SK-N-SH (cell line): Measurements from ENCODE around the gene SLC23A1. TPM values are rescaled to one million over a fixed set of nuclear protein-coding genes. Genes with fewer than 3 reads are reported as not detected.

Experiments
- CTCF ChIA-PET: fragments of 300-600, 350-600 bp; formaldehyde crosslinking; extraction: SDS; loops from one replicate; lab custom pipeline; 2021; lab: Yijun Ruan, JAX
- POLR2A ChIA-PET: fragments of 350-600 bp; sonication (Branson Sonifier 250); formaldehyde crosslinking; extraction: SDS; loops from one replicate; lab custom pipeline; 2020; ENCODE audit warnings: antibody characterized with exemption, inconsistent platforms; lab: Yijun Ruan, JAX
- DNase-seq: peaks from one replicate; pipeline ENCODE4 v3.0.0; 2012
- H2AFZ ChIP-seq: fragments of 200-600 bp; sonication (generic); 2 replicates; pipeline ENCODE4 v1.8.1; 2016; ENCODE audit warnings: antibody characterized with exemption, mild to moderate bottlenecking, low read depth
- H3F3A ChIP-seq: fragments of 200-600 bp; sonication (generic); replicated peaks from 2 replicates; pipeline ENCODE3; 2016; ENCODE audit warnings: antibody characterized with exemption, mild to moderate bottlenecking; ENCODE audit not compliant: insufficient read depth
- H3K27ac ChIP-seq, 2 experiments: fragments of 200-500 bp in 1 of 2; fragments of 200-600 bp in 1 of 2; sonication (Bioruptor generic) in 1 of 2; sonication (generic), shearing (Covaris generic) in 1 of 2; 2 replicates each; pipeline versions ENCODE4 v1.5.1 to v1.6.1; 2014 to 2016; ENCODE audit warnings: low read depth in 2 of 2, inconsistent platforms in 1 of 2, low read length in 1 of 2, mild to moderate bottlenecking in 1 of 2, mixed read lengths in 1 of 2
- H3K27me3 ChIP-seq: fragments of 200-600 bp; sonication (generic), shearing (Covaris generic); 2 replicates; pipeline ENCODE4 v1.6.1; 2016; ENCODE audit warnings: mixed run types; ENCODE audit not compliant: insufficient read depth
- H3K36me3 ChIP-seq, 2 experiments: fragments of 200-500 bp in 1 of 2; fragments of 200-600 bp in 1 of 2; sonication (Bioruptor generic) in 1 of 2; sonication (generic) in 1 of 2; replicated peaks in 1 of 2; 2 replicates each; pipeline versions ENCODE3 to v1.5.1; 2014 to 2016; ENCODE audit warnings: low read length in 1 of 2, mild to moderate bottlenecking in 1 of 2; ENCODE audit not compliant: insufficient read depth in 2 of 2, control insufficient read depth in 1 of 2
- H3K4me1 ChIP-seq, 2 experiments: fragments of 200-500 bp in 1 of 2; fragments of 200-600 bp in 1 of 2; sonication (Bioruptor generic) in 1 of 2; sonication (generic), shearing (Covaris generic) in 1 of 2; 2 replicates each; pipeline versions ENCODE4 v1.5.1 to v1.6.1; 2014 to 2016; ENCODE audit warnings: low read depth in 1 of 2, low read length in 1 of 2, mixed run types in 1 of 2; ENCODE audit not compliant: insufficient read depth in 2 of 2, control insufficient read depth in 1 of 2
- H3K4me2 ChIP-seq: fragments of 200-600 bp; sonication (generic), shearing (Covaris generic); 2 replicates; pipeline ENCODE4 v1.6.1; 2017; ENCODE audit warnings: mixed run types
- H3K4me3 ChIP-seq, 2 experiments: fragments of 200-500 bp in 1 of 2; fragments of 200-600 bp in 1 of 2; sonication (Bioruptor generic) in 1 of 2; sonication (generic), shearing (Covaris generic) in 1 of 2; 2 replicates each; pipeline versions ENCODE4 v1.5.1 to v1.8.1; 2014 to 2016; ENCODE audit warnings: low read depth in 2 of 2, inconsistent platforms in 1 of 2, low read length in 1 of 2, mild to moderate bottlenecking in 1 of 2, mixed read lengths in 1 of 2, moderate library complexity in 1 of 2
- H3K79me2 ChIP-seq: fragments of 200-600 bp; sonication (generic); 2 replicates; pipeline ENCODE4 v1.8.1; 2017; ENCODE audit warnings: mild to moderate bottlenecking; ENCODE audit not compliant: insufficient read depth
- H3K9ac ChIP-seq: fragments of 200-600 bp; sonication (generic); 2 replicates; pipeline ENCODE4 v1.6.1; 2017; ENCODE audit warnings: mixed run types
- H3K9me2 ChIP-seq: fragments of 200-600 bp; sonication (generic); 2 replicates; pipeline ENCODE4 v1.6.1; 2017; ENCODE audit warnings: mixed run types
- H3K9me3 ChIP-seq: fragments of 200-600 bp; sonication (generic); 2 replicates; pipeline ENCODE4 v1.6.1; 2017; ENCODE audit warnings: mixed run types, mild to moderate bottlenecking, moderate library complexity
- H4K20me1 ChIP-seq: fragments of 200-600 bp; sonication (generic); 2 replicates; pipeline ENCODE4 v1.6.1; 2017; ENCODE audit warnings: mild to moderate bottlenecking, mixed run types; ENCODE audit not compliant: insufficient read depth
- CHD2 ChIP-seq: fragments of 150-350 bp; IDR thresholded peaks from 2 replicates; pipeline ENCODE4 v1.6.1; 2018; ENCODE audit warnings: low read length; ENCODE audit not compliant: partially characterized antibody
- ELF1 ChIP-seq: IDR thresholded peaks from 2 replicates; pipeline ENCODE4 v1.4.0; 2012
- MEF2A ChIP-seq: IDR thresholded peaks from 2 replicates; pipeline ENCODE4 v1.4.0; 2012; ENCODE audit warnings: low read depth, borderline replicate concordance
- NFIC ChIP-seq: IDR thresholded peaks from 2 replicates; pipeline ENCODE4 v1.4.0; 2012; ENCODE audit warnings: borderline replicate concordance
- RXRA ChIP-seq: IDR thresholded peaks from 2 replicates; pipeline ENCODE4 v1.4.0; 2012; ENCODE audit warnings: low read depth, mild to moderate bottlenecking, borderline replicate concordance
- YY1 ChIP-seq: IDR thresholded peaks from 2 replicates; pipeline ENCODE4 v1.4.0; 2012; ENCODE audit warnings: low read depth, mild to moderate bottlenecking
- WGBS: methylation state at CpG from one replicate; pipeline ENCODE4 v1.1.6; 2017; ENCODE audit warnings: low lambda C conversion rate; 5-methylcytosine and 5-hydroxymethylcytosine counted together
- polyA plus RNA-seq, 3 experiments: library from polyadenylated mRNA; depleted of rRNA; stranded (reverse); fragments of >200 nt; gene quantifications; 2 replicates each; pipeline ENCODE4 v1.2.3, GENCODE V29; 2012
- TF ChIP-seq, protein P1 (sequence below): IDR thresholded peaks from 2 replicates; pipeline ENCODE4 v1.6.1; 2012; ENCODE audit warnings: mild to moderate bottlenecking, low read depth, low read length, moderate library complexity

SLC23A1 gene
- not detected in 2 replicates for polyA plus RNA-seq (2012; rRNA removed)
- polyA plus RNA-seq (2012; cell fraction: cytosol; rRNA removed) = 0.01 TPM in 1 of 2 replicates, not detected in the other
- polyA plus RNA-seq (2012; cell fraction: nucleus; rRNA removed) = 0.05 TPM in 1 of 2 replicates, not detected in the other

DNA sequence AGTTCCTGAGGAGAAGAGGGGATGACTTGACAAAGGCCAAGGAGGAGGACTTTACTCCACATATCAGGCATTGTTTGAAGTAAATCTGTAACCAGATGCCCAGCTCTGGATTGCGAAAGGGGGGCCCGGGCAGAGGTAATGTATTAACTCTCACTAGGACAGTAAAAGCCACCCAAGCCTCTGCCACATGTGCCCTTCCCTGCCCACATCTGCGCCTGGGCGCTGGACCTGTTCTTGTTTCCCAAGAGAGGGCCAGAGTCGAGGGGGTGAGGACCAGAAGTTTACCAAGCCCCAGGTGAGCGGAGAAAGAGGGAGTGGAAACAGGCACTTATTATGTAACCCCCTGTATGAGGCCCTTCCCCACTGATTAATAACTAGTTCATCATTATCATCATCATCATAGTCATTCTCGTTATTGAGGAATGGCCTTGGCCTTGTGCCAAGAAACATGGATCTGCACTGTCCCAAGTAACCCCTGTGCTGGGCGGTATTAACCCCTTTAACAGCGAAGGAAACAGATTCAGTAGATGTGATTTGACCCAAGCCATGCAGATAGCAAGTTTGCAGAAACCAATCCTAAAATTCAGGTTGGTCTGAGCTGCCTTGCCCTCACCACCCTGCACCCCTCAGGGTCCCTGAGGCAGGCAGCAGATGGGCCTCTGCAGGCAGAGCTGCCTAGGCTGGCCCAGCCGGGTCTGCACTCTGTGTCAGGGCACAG is at the start of gene SLC23A1:
Gene SLC23A1 (minus strand): TSS at position 23 of the 718 bp plus-strand sequence. CDS start 44 bp downstream, outside the sequence.
- DNase-seq = peak; percentile 73
- Histone ChIP-seq H3K36me3 (no peaks in the 10 kb centered on the region), H3K4me2 (no peak within 1 kb of the TSS), H2AFZ (no peak within 1 kb of the TSS), H3K9ac (no peak within 1 kb of the TSS), H3K27ac (no peak within 1 kb of the TSS; a peak in 1 of 4 replicates), H3F3A (no peaks in the 10 kb centered on the region)
- CTCF ChIA-PET = interaction anchor here (1.2 to 2.2 kb wide), 2 partner anchors 11 to 130 kb away, joined by 3 to 8 read pairs; no protein-coding TSS in a partner anchor
- POLR2A ChIA-PET = interaction anchor here (1.4 kb wide), 1 partner anchor 18 kb away, joined by 5 read pairs; no protein-coding TSS in a partner anchor
- no peak for TF ChIP-seq YY1
- peak; percentile 48; the same call in 1 of the 2 replicates for TF ChIP-seq NFIC
- TF ChIP-seq, protein P1, sequence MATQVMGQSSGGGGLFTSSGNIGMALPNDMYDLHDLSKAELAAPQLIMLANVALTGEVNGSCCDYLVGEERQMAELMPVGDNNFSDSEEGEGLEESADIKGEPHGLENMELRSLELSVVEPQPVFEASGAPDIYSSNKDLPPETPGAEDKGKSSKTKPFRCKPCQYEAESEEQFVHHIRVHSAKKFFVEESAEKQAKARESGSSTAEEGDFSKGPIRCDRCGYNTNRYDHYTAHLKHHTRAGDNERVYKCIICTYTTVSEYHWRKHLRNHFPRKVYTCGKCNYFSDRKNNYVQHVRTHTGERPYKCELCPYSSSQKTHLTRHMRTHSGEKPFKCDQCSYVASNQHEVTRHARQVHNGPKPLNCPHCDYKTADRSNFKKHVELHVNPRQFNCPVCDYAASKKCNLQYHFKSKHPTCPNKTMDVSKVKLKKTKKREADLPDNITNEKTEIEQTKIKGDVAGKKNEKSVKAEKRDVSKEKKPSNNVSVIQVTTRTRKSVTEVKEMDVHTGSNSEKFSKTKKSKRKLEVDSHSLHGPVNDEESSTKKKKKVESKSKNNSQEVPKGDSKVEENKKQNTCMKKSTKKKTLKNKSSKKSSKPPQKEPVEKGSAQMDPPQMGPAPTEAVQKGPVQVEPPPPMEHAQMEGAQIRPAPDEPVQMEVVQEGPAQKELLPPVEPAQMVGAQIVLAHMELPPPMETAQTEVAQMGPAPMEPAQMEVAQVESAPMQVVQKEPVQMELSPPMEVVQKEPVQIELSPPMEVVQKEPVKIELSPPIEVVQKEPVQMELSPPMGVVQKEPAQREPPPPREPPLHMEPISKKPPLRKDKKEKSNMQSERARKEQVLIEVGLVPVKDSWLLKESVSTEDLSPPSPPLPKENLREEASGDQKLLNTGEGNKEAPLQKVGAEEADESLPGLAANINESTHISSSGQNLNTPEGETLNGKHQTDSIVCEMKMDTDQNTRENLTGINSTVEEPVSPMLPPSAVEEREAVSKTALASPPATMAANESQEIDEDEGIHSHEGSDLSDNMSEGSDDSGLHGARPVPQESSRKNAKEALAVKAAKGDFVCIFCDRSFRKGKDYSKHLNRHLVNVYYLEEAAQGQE = no peak
- TF ChIP-seq ELF1 = no peak
- TF ChIP-seq, all 33 proteins: peak for 1
- WGBS = 67% methylated on average over 8 of the region's 10 CpGs
- Histone ChIP-seq H4K20me1 (no peaks in the 10 kb centered on the region), H3K79me2 (no peaks in the 10 kb centered on the region), H3K9me3 (no peaks in the 10 kb centered on the region), H3K9me2 (no peaks in the 10 kb centered on the region), H3K4me3 (no peak within 1 kb of the TSS), H3K27me3 (no peaks in the 10 kb centered on the region), H3K4me1 (peaks cover 0 to 23% of the 10 kb centered on the region in 2 experiments; a peak in 1 of 4 replicates)

DNA sequence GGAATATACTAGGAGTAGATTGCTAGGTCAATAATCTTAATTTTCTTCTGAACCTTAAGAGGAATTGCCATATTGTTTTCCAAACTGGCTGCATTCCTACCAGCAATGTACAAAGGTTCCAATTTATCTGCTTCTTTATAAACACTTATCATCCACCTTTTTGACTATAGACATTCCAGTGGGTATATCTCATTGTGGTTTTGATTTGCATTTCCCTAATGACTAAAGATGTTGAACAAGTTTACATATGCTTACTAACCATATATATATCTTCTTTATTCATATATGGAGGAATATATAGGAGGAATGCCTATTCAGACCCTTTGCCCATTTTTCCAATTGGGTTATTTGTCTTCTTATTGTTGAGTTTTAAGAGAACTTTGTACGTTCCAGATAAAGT is 48.6 kb upstream of the SLC23A1 start:
- no peaks in the 10 kb centered on the region for H3K79me2 ChIP-seq
- TF ChIP-seq RXRA (no peak), MEF2A (no peak), CHD2 (no peak)
- no peak overlapping the region for H3K9ac ChIP-seq
- H3K4me3 ChIP-seq = no peak overlapping the region
- ChIA-PET CTCF (interaction anchor here (3.0 kb wide), 1 partner anchor 82 kb away, joined by 14 read pairs; no protein-coding TSS in a partner anchor), POLR2A (interaction anchor here (0.7 kb wide), 1 partner anchor 830 kb away, joined by 5 read pairs; no protein-coding TSS in a partner anchor)
- no peaks in the 10 kb centered on the region for H3K27me3 ChIP-seq
- peaks cover 0 to 2% of the 10 kb centered on the region in 2 experiments; a peak in 1 of 4 replicates for H3K4me1 ChIP-seq
- no peak for DNase-seq
- no peak overlapping the region for H3K27ac ChIP-seq
- H3K36me3 ChIP-seq = peaks cover 6 to 32% of the 10 kb centered on the region in 2 experiments
- no peaks in the 10 kb centered on the region for H3K9me2 ChIP-seq
- H4K20me1 ChIP-seq = no peaks in the 10 kb centered on the region
- H3K9me3 ChIP-seq = no peaks in the 10 kb centered on the region
- 87% methylated on average over 1 of the region's 1 CpG for WGBS
- no peak overlapping the region for H3K4me2 ChIP-seq
- H2AFZ ChIP-seq = no peak overlapping the region
- H3F3A ChIP-seq = peaks cover 10% of the 10 kb centered on the region
